NCI-H2029 (cell line): ENCODE results near the gene ANHX.
"Not testable (repeated sequence)": the region's sequence is repeated elsewhere in the genome, so short reads cannot be mapped to it uniquely, and the experiment has no call there.

Experiments used
- DNase-seq: peaks from one replicate; lab custom pipeline; 2025; lab: John Stamatoyannopoulos, UW

The ANHX gene

DNA sequence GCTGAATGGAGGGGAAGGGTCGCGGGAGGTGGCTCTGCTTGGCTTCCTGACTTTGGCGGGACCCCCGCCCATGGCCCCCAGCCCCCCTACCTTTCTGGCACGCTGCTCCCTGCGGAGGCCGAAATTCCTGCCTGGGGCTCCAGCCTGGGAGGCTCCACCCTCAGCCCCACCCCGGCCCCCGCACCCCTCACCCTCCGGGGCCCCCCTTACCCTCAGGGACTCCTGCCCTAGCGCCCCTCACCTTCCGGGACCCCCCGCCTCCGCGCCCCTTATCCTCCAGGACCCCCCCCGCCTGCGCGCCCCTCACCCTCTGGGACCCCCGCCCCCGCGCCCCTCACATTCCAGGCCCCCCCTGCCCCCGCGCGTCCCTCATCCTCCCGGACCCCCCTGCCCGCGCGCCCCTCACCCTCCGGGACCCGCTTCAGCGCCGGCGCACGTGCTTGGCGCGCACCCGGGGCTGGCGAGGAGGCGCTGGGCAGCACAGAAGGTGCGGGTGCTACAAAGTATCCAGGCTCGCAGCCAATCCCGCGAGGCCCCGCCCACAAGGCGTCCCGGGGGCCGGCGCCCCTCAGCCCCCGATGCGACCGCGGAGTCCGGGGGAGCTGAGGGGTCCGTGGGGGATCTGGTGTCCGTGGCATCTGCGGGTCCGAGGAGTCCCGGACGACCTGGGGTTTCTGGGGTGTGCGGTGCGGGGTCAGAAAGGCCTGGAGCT, at the start of gene ANHX:
TSS of gene ANHX (minus strand) at position 477 of the 712 bp plus-strand sequence. CDS start 1,521 bp downstream, outside the sequence.
- DNase-seq, result no peak

DNA sequence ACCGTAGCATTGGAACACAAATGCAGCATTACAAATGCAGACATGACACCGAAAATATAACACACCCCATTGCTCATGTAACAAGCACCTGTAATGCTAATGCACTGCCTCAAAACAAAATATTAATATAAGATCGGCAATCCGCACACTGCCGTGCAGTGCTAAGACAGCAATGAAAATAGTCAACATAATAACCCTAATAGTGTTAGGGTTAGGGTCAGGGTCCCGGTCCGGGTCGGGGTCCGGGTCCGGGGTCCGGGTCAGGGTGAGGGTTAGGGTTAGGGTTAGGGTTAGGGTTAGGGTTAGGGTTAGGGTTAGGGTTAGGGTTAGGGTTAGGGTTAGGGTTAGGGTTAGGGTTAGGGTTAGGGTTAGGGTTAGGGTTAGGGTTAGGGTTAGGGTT, 29.0 kb upstream of the ANHX start:
- not testable (repeated sequence) for DNase-seq

DNA sequence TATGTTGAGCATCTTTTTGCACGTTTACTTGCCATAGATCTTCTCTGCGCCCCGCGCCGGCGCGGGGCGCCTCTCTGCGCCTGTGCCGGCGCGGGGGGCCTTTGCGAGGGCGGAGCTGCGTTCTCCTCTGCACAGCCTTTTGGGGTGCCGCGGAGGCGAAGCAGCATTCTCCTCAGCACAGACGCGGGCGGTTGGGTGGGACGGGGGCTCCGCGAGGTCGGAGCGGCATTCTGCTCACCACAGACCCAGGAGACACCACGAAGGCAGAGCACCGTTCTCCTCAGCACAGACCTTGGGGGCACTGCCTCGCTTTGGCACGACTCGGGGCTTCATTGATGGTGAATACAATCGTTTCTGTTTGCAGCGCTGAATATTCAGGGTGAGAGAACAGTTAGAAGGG, 28.5 kb upstream of the ANHX start:
- DNase-seq, result no peak

DNA sequence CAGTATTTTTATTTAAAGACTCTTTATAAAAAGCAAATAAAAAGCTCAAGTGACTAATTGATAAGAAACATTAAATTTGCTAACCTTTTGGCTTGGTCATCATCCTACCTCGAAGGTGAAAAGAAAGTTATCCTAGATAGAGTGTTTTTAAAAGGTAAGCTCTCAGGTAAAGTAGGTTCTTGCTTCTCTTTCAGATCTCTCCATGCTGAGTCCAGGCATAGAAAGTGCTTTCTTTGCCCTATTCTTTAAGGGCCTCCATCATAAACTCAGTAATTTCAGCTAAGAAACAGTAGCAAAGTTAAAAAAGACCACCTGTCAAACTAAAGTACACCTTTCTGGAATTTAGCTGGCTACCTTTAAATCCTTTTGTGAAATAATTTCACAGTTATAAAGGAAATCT, 20.6 kb upstream of the ANHX start:
- no peak for DNase-seq

DNA sequence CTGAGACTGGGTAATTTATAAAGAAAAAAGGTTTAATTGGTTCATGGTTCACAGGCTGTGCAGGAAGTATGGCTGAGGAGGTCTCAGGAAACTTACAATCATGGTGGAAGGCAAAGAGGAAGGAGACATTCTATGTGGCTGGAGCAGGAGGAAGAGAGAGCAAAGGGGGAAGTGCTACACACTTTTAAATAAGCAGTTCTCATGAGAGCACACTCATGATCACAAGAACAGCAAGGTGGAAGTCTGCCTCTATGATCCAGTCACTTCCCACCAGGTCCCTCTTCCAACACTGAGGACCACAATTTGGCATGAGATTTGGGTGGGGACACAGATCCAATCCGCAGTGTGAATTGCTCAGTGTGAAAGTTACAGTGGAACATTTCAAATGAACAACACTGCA, 20.2 kb upstream of the ANHX start:
- DNase-seq, result not testable (repeated sequence)

DNA sequence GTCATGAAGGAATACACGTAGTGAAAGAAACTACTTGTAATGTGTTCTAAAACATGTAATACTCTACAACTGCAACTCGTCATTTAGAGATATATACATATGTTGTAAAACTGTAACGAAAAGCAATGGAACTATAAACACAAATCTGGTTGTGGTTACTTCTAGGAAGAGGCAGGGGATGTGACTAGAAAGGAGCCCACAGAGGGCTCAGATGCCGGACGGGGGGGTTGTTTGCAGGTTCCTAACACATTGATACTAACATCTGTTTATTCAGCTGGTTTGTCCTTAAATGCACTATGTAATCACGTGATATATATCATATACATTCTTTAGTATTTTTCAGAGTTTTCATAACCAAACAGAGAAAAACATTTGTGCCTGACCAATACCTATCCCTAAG, 16.1 kb upstream of the ANHX start:
- DNase-seq, result no peak

DNA sequence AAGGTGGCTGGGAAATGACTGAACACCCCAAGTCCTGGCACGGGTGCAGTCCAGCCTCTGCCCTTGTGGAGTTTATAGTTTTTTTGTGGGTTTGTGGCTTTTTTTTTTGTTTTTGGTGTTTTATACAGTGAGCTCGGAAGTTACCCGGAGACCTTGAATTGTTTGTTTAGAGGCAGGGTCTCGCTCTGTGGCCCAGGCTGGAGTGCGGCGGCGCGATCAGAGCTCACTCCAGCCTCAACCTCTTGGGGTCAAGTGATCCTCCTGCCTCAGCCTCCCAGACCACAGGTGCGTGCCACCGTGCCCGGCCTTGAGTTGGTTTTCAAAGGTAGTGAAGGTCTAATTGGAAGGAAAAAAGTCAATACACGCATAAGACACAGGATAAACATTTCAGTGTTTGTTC, 879 bp upstream of the ANHX start:
- DNase-seq, result no peak

DNA sequence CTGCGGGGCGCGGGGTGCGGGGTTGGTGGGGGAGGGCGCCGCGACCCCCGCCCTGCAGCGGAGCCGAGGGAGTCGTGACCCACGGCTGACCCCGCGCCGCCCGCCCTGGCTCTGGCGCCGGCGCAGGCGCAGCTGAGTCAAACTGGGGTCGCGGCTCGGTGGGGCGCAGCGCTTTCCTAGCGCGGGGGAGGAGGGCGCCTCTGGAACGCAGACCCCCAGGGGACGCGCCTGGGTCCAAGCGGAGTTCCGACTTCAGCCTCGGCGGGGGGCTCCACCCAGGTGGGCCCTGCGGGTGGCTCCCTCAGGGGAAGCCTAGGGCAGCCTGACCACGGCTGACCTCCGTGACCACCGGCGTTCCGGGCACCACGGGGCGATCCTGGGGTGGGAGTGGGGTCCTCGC, 467 bp upstream of the ANHX start:
- DNase-seq, result no peak

DNA sequence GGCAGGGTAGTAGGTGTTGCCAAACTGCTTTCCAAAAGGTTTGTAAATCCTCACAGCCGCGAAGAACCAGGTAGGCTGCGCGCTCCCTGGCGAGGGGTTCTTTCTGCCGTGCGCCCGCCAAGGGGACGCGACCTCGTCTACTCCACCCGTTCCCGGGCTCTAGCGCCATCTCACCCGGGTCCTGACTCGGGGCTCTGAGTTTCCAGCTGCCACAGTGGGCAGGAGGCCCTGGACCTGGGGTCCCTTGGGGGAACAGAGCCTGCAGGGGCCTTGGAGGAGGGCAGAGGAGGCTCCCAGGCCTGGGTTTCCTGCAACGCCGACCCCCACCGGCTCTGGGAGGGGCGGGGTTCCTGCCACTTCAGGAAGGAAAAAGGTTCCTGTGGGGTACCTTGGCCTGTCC, 706 bp downstream of the ANHX start:
- no peak for DNase-seq

DNA sequence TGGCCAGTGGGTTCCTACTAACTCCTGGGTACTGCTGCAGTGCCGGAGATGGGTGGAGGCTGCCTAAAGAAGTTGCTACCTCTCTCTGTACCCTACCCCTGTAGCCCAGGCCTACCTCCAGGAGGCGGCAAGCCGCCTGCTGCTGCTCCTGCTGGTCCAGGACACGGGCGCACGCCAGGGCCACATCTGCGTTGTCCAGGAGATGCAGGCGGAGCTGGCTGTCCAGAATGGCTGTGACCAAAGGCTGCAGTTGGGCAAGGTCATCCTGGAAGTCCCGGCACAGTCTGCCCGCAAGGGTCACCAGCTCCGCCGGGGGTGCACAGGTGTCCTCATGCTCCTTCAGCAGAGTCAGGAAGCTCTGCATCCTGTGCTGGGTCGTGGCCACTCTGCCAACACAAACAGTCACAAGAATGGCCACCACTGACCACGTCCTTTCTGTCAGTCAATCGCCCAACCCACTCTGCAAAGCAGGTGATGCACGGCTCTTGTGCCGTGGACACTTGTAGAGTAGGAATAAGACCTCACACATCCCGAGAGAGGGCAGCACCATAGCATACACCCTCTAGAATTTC, 1.6 kb downstream of the ANHX start:
- no peak for DNase-seq

DNA sequence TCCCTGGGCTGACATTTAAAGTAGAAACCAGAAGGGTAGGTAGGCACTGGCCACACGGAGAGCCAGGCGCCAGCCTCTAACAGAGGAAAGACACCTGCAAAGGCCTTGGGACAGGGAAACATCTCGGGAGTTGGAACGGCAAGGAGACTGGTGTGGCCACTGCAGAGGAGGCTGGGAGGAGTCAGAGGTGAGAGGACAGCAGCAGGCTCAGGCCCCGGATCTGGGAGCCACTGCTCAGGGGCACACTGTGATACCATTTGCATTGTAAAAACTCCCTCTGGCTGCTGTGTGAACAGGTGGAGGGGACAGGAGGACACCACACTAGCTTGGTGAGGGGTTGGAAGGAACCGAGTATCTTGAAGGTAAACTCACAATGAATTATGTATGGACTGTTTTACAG, 2.7 kb downstream of the ANHX start:
- DNase-seq, result no peak

DNA sequence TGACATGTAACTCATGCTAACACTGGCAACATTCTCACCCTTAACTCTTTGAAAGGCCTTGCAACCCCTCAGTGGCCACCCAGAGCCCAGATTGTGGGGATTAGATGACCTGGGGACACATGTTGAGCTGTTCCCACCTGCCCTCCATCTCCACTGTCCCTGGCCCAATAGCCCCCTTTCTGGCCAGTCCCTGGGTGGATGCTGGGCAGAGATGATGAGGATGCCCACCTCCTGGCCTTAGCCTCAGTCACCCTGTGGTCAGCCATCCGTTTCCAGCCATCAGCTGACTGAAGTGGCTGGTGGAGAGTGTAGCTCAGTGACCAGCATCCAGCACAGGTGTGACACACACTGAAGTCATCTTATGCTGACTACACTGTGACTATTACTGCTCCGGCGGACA, 4.7 kb downstream of the ANHX start:
- DNase-seq, result no peak

DNA sequence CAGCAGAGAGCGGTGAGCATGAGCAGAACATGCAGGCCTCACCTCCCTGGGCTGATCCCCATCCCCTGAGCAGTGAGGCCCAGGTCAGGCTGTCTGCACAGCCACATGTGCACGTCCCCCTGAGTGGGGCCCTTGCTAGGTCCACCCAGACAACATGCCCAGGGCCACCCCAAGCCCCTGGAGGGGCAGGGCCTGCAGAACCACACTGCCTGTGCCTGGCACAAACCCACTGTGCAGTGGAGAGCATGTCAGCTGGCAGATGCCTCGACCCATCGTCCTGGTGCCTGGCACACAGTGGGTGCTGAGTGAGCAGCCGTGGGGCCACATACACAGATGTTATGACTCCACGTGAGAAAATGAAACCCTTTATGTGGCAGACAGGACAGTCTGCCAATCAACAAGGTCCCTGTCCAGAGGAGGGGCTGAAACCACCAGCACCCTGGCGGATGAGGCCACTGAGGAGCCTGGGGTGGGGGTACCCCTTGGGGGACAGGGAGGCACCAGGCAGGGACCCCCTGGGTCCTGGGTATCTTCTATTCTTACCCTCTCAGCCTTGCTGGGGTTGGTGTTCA, 8.3 kb downstream of the ANHX start:
- DNase-seq, result no peak

DNA sequence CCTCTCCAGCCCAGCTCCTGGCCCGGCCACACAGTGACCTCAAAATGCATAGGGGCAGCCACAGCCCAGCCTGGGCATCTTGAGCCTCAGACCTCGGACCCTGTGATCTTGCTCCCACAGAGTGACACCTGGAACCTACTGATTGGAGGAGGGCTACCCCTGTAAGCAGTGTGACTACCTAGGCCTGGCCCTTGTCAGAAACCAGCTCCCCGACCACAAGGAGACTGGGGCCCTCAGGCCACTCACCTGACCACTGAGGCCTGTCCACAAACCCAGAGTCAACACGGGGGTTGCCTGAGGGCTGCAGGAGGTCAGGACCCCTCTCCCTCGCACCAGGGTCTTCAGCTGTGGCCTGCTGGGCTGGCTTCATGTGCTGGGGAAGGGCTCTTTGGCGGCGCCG, 9.0 kb downstream of the ANHX start:
- no peak for DNase-seq

DNA sequence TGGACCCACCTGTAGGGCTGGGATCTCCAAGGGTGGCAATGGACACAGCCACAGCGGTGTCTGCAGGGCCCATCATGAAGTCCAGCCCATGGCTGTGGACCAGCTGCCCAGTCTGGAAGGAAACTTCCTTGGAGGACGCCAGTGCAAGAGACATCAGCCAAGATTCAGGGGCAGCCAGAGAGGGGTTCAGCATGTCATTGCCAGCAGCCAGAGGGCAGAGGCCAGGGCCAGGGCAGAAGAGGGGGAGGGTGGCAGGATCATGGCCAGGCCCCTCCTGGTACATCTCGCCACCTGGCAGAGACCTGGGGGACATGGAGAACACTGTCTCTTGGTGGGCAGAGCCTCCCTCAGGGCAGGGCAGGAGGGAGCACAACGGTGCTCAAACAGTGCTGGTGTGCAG, 10.2 kb downstream of the ANHX start:
- no peak for DNase-seq

DNA sequence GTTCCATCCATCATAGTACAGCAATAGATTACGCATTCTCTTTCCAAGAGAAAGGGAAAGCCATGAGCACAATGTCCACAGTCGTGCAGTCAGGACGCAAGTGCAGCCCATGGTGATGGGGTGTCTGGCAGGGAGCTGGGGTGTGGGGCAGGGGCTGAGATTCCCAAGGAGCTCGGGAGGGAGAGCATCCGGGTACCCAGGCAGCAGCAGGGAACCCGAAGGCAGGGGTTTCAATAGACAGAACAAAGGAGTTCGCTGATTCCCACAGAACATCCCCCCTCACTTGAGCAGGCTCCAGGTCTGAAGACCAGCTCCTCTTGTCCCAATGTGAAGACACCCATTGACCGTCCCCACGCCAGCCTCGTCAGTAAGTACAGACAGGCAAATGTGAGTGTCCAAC, 13.5 kb downstream of the ANHX start:
- no peak for DNase-seq

DNA sequence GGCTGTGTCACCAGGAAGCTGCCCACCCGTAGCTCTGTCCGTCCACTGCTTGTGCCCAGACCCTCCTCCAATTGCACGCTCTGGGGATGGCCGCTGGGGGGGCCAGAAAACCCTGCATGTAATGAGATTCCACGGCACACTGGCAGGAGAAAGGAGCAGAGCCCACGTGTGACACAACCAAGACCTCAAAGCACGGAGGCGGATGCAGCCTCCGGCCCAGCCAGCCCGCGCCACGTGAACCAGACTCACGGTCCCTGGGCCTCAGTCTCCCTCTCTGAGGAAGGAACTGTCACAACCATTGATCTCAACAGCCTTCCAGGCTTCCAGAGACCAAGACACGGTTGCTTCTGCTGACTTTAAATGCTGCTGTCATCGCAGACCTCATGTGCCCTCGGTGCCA, 14.4 kb downstream of the ANHX start:
- no peak for DNase-seq

DNA sequence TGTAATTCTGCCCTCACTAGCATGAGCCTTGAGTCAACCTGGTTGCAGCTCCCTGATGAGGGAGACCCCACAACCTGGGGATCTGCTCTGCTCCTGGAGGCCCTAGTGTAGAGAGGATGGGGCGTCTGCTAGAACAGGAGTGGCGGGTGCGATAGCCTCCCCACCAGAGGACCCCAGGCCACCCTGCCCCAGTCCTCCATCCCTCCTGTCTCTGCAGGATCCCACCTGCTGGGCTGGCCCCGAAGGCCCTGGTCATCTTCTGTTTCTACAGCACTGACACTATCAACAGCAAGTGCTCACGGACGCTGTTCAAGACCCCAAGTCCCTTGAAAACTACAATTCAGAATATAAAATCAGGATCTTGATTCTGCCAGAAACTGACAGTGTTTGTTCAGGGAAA, 15.2 kb downstream of the ANHX start:
- DNase-seq, result no peak

DNA sequence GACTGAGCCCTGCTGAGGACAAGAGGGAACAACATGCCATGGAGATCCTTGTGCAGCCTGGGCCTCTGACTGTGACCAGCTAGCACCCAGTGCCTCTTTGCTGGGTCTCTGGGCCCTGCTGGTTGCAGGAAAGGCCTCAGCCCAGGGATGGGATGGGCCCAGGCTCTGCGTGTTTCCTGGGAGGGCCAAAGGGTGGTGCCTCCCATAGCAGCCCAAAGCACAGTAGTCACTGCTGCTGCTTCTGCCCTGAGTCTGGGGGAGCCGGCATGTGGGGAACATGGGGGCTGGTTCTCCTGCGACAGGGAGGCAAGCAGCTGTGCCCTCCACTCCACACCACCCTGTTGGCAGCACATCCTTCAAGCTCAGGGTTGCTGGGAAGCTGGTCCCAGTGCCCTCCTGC, 18.5 kb downstream of the ANHX start:
- no peak for DNase-seq

DNA sequence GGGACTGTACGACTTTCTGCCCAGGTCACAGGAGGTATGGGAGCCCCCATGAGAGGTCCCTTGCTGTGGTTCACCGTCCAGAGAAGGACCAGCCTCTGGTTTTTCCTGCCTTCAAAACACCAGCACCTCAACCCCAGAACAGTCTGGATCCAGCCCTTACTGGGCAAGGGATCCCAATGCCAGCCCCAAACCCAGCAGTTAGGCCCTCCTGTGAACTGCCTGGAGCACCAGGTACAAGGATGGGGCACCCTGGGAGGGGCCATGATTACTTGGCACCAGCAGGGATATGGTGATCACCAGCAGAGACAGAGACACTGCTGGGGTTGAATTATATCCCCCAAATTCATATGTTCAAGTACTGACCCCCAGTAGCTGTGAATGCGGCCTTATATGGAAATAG, 20.0 kb downstream of the ANHX start:
- DNase-seq, result no peak

DNA sequence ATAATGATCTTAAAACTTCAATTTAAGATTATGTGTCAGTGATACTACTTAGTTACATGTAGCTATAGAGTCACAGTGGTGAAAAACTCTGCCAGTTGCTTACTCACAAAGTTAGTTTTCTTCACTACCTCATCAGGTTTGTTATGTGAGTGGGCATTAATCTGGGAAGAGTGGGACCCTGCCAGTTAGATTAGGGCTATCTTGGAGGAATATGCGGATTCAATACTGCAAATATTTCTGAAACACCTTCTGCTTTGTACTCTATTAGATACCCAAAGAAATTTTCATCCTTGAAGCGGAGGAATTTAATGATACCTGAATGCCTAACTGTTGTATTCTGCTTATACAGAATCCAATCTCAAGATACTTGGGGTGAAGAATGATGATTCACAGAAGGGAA, 29.3 kb downstream of the ANHX start:
- DNase-seq, result no peak

DNA sequence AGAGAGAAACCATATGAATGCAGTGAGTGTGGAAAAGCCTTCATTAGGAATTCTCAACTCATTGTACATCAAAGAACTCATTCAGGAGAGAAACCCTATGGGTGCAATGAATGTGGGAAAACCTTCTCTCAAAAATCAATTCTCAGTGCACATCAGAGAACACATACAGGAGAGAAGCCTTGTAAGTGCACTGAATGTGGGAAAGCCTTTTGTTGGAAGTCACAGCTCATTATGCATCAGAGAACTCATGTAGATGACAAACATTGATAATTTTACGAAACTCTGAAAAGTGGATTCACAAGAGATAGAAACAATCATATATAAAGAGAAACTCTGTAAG, 31.4 kb downstream of the ANHX start:
- DNase-seq, result no peak

DNA sequence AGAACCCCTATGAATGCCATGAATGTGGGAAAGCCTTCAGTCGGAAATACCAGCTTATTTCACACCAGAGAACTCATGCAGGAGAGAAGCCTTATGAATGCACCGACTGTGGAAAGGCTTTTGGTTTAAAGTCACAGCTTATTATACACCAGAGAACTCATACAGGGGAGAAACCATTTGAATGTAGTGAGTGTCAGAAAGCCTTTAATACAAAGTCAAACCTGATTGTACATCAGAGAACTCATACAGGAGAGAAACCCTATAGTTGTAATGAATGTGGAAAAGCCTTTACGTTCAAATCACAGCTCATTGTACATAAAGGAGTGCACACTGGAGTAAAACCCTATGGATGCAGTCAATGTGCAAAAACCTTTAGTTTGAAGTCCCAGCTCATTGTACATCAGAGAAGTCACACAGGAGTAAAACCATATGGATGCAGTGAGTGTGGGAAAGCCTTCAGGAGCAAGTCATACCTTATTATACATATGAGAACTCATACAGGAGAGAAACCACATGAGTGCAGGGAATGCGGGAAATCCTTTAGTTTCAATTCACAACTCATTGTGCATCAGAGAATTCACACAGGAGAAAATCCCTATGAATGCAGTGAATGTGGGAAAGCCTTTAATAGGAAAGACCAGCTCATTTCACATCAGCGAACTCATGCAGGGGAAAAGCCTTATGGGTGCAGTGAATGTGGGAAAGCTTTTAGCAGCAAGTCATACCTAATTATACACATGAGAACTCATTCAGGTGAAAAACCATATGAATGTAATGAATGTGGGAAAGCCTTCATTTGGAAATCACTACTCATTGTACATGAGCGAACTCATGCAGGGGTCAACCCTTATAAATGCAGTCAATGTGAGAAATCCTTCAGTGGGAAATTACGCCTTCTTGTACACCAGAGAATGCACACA, 32.1 kb downstream of the ANHX start:
- DNase-seq, result no peak
